Measurements from ENCODE around the gene HOMER3. TPM values are rescaled to one million over a fixed set of nuclear protein-coding genes. Genes with fewer than 3 reads are reported as not detected.

Gene HOMER3
- total and polyA plus RNA-seq, 9 of the 15 experiments (the other 6 are each of a cell fraction or from before 2014, with no cell fraction given) = 1.3 to 5.1 (median 3.7) TPM; not detected in 2

DNA sequence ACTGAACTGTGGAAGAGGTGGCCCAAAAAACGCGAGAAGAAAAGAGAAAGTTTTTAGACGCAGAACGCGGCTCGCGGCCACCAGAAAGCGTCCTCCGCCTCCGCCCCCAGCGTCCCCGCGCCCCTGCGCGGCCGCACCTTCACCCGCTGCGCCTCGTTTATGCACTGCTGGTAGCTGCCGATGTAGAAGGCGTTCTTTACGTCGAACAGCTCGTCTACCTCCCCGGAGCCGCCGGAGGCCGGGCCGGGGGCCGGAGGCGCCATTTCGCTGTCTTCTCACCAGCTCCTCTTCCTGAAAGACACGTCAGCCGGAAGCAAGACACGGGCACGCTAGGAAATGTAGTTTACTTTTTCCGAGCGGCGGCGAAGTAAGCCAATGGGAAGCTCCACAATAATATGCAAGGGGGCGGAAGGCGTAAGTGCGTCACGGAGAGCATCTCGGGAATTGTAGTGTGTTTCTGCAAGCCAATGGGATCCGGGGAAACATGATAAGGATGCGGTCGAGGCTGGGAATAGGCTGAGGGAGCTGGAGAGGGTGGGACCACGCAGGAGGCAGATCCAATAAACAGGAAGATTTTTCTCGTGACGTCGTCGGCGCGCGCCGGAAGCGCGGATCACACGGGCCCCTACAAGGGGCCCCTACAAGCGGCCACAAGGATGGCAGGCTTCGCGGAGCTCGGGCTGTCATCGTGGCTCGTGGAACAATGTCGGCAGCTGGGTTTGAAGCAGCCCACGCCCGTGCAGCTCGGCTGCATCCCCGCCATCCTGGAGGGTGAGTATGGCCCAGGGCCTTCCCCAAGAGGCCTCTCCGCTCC, 21.7 kb downstream of the HOMER3 start, which contains the start of the genes COPE and DDX49 (continued):
- TF ChIP-seq NFYB (IDR thresholded peaks at IDR 0.05; ENCODE audit: extremely low read depth, insufficient read length) = peak; percentile 87
- no peak for TF ChIP-seq ZNF384 (IDR thresholded peaks at IDR 0.05; ENCODE audit: low read depth, low read length)
- no peak for TF ChIP-seq ZNF217 (CRISPR knock-in tag; IDR thresholded peaks at IDR 0.05)
- TF ChIP-seq HMG20A (CRISPR knock-in tag; conservative IDR thresholded peaks at IDR 0.05) = no peak
- TF ChIP-seq, protein P1, sequence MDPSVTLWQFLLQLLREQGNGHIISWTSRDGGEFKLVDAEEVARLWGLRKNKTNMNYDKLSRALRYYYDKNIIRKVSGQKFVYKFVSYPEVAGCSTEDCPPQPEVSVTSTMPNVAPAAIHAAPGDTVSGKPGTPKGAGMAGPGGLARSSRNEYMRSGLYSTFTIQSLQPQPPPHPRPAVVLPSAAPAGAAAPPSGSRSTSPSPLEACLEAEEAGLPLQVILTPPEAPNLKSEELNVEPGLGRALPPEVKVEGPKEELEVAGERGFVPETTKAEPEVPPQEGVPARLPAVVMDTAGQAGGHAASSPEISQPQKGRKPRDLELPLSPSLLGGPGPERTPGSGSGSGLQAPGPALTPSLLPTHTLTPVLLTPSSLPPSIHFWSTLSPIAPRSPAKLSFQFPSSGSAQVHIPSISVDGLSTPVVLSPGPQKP (CRISPR knock-in tag; IDR thresholded peaks at IDR 0.05) = no peak
- peak; percentile 64; the same call in 1 of the 2 replicates for TF ChIP-seq RB1 (IDR thresholded peaks at IDR 0.05; ENCODE audit: low read depth)
- TF ChIP-seq, protein P2, sequence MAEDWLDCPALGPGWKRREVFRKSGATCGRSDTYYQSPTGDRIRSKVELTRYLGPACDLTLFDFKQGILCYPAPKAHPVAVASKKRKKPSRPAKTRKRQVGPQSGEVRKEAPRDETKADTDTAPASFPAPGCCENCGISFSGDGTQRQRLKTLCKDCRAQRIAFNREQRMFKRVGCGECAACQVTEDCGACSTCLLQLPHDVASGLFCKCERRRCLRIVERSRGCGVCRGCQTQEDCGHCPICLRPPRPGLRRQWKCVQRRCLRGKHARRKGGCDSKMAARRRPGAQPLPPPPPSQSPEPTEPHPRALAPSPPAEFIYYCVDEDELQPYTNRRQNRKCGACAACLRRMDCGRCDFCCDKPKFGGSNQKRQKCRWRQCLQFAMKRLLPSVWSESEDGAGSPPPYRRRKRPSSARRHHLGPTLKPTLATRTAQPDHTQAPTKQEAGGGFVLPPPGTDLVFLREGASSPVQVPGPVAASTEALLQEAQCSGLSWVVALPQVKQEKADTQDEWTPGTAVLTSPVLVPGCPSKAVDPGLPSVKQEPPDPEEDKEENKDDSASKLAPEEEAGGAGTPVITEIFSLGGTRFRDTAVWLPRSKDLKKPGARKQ (CRISPR knock-in tag; IDR thresholded peaks at IDR 0.05) = no peak
- TF ChIP-seq, protein P3, sequence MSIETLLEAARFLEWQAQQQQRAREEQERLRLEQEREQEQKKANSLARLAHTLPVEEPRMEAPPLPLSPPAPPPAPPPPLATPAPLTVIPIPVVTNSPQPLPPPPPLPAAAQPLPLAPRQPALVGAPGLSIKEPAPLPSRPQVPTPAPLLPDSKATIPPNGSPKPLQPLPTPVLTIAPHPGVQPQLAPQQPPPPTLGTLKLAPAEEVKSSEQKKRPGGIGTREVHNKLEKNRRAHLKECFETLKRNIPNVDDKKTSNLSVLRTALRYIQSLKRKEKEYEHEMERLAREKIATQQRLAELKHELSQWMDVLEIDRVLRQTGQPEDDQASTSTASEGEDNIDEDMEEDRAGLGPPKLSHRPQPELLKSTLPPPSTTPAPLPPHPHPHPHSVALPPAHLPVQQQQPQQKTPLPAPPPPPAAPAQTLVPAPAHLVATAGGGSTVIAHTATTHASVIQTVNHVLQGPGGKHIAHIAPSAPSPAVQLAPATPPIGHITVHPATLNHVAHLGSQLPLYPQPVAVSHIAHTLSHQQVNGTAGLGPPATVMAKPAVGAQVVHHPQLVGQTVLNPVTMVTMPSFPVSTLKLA (conservative IDR thresholded peaks at IDR 0.05) = peak; percentile 94 to 98
- TF ChIP-seq PURB (CRISPR knock-in tag; IDR thresholded peaks at IDR 0.05; ENCODE audit: low read depth) = no peak
- TF ChIP-seq TBL1XR1 (IDR thresholded peaks at IDR 0.05; ENCODE audit: low read length in 2 of 2) = peak in 1 of 2 experiments; percentile 56; a peak in 2 of 4 replicates
- TF ChIP-seq MIER1 (IDR thresholded peaks at IDR 0.05; ENCODE audit: low read depth) = no peak
- TF ChIP-seq SIN3A (IDR thresholded peaks at IDR 0.05; ENCODE audit: borderline replicate concordance in 2 of 2, control insufficient read depth in 1 of 2, low read depth in 2 of 2, low read length in 2 of 2) = peak; percentile 99 to 100
- no peak for TF ChIP-seq MED1 (CRISPR knock-in tag; IDR thresholded peaks at IDR 0.05; ENCODE audit: borderline replicate concordance)
- TF ChIP-seq GTF2A2 (tag; IDR thresholded peaks at IDR 0.05) = no peak
- TF ChIP-seq, protein P4, sequence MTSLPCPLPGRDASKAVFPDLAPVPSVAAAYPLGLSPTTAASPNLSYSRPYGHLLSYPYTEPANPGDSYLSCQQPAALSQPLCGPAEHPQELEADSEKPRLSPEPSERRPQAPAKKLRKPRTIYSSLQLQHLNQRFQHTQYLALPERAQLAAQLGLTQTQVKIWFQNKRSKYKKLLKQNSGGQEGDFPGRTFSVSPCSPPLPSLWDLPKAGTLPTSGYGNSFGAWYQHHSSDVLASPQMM (CRISPR knock-in tag; IDR thresholded peaks at IDR 0.05) = no peak
- TF ChIP-seq ZNF224 (CRISPR knock-in tag; IDR thresholded peaks at IDR 0.05) = no peak
- TF ChIP-seq NR3C1 (CRISPR knock-in tag; IDR thresholded peaks at IDR 0.05) = no peak
- TF ChIP-seq TAL1 (IDR thresholded peaks at IDR 0.05) = no peak
- TF ChIP-seq, protein P5, sequence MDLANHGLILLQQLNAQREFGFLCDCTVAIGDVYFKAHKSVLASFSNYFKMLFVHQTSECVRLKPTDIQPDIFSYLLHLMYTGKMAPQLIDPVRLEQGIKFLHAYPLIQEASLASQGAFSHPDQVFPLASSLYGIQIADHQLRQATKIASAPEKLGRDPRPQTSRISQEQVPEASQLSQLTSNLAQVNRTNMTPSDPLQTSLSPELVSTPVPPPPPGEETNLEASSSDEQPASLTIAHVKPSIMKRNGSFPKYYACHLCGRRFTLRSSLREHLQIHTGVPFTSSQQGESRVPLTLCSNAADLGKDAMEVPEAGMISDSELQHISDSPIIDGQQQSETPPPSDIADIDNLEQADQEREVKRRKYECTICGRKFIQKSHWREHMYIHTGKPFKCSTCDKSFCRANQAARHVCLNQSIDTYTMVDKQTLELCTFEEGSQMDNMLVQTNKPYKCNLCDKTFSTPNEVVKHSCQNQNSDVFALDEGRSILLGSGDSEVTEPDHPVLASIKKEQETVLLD (IDR thresholded peaks at IDR 0.05) = peak; percentile 88
- peak; percentile 53 for TF ChIP-seq ARHGAP35 (IDR thresholded peaks at IDR 0.05; ENCODE audit: partially characterized antibody)
- peak; percentile 86 for TF ChIP-seq KDM5B (IDR thresholded peaks at IDR 0.05; ENCODE audit: insufficient replicate concordance, low read depth, low read length)
- no peak for TF ChIP-seq ZNF12 (CRISPR knock-in tag; IDR thresholded peaks at IDR 0.05)
